ENCODE data around the gene PRELID2.

GRCh38 chr5:145776886-145777285 lies 58.3 kb downstream of the PRELID2 start:
- TF ChIP-seq CTCF (IDR thresholded peaks at IDR 0.05; ENCODE audit: poor library complexity) (no peak), EZH2 (IDR thresholded peaks at IDR 0.05; ENCODE audit: borderline replicate concordance) (no peak)

All from hepatocyte (in vitro differentiated cells).